Testis (tissue), 3 donors: ENCODE measurements around the gene MYO5B. TPM values are rescaled to one million over a fixed set of nuclear protein-coding genes. Genes with fewer than 3 reads are reported as not detected.

Source experiments
- DNase-seq: peaks from one replicate; pipeline ENCODE4 v3.0.0-alpha.2; 2019
- H3K27ac ChIP-seq, 2 donors: fragments of 200-600 bp; sonication (generic); one replicate each; pipeline ENCODE4 v1.5.1; 2019
- H3K27me3 ChIP-seq: fragments of 200-600 bp; sonication (generic); one replicate; pipeline ENCODE4 v1.5.1; 2019
- H3K36me3 ChIP-seq: fragments of 200-600 bp; sonication (generic); one replicate; pipeline ENCODE4 v1.5.1; 2017; ENCODE audit warnings: low read depth; ENCODE audit errors: missing control alignments
- H3K4me1 ChIP-seq: fragments of 200-600 bp; sonication (generic); one replicate; pipeline ENCODE4 v1.5.1; 2019
- H3K4me3 ChIP-seq, 2 donors: fragments of 200-600 bp; sonication (generic); one replicate each; pipeline ENCODE4 v1.5.1; 2017 to 2019
- H3K9me3 ChIP-seq: fragments of 200-600 bp; sonication (generic); one replicate; pipeline ENCODE4 v1.5.1; 2017
- POLR2A ChIP-seq: fragments of 450-650 bp; IDR thresholded peaks from one replicate; pipeline ENCODE4 v1.6.1; 2017; ENCODE audit warnings: antibody characterized with exemption, mild to moderate bottlenecking, moderate library complexity
- WGBS, 2 donors: methylation state at CpG; one replicate each; pipeline ENCODE4 v1.1.5; 2018; 5-methylcytosine and 5-hydroxymethylcytosine counted together
- intact Hi-C: fragments of 100-400 bp; cut with DNase I; formaldehyde crosslinking; loops from one replicate; pipeline ENCODE4 v1.15.1; 2023; ENCODE audit warnings: low total_unique reads
- polyA plus RNA-seq: library from polyadenylated mRNA; stranded (reverse); fragments of 350-450 nt; fragmentation: Illumina TruSeq; extraction: RNeasy Lipid Tissue Mini Kit (QIAGEN cat#74804); gene quantifications from one replicate; pipeline ENCODE4 v1.2.3, GENCODE V29; 2014; ENCODE audit warnings: low read depth, low replicate concordance; ENCODE audit not compliant: insufficient read depth
- total RNA-seq, 2 donors: library from RNA; depleted of rRNA; stranded (reverse); fragments of >200 nt; gene quantifications; one replicate each; pipeline ENCODE4 v1.2.3, GENCODE V29; 2016
- TF ChIP-seq, protein P1 (sequence below), 3 experiments: fragments of 450-650 bp in 2 of 3; fragments of 200-600 bp in 1 of 3; sonication (generic) in 1 of 3; IDR thresholded peaks; one replicate each; pipeline ENCODE4 v1.5.1; 2016 to 2019; ENCODE audit warnings: antibody characterized with exemption in 3 of 3, mild to moderate bottlenecking in 2 of 3, moderate library complexity in 1 of 3

The MYO5B gene
- total and polyA plus RNA-seq, 3 donors from 2014 or later = 24.8 to 31.8 (median 26.1) TPM

DNA sequence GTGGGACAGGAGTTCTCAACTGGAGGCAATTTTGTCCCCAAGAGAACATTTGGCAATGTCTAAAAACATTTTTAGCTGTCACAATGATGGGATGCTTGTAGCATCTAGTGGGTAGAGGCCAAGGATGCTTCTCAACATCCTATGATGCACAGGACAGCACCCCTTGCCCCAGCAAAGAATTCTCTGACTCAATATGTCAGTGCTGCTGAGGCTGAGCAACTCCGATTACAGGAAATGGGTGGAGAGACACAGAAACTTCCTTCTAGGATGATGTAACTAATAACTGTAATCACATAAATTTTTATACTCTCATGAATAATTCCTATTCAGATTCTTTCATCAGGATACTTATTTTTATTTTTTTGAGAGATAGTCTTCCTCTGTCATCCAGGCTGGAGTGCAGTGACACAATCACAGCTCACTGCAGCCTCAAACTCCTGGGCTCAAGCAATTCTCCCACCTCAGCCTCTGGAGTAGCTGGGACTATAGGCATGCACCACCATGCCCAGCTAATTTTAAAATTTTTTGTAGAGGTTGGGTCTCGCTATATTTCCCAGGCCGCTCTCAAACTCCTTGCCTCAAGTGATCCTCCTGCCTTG, 261.3 kb downstream of the MYO5B start:
- no peak overlapping the region for H3K27ac ChIP-seq
- no peaks in the 10 kb centered on the region for H3K9me3 ChIP-seq
- no peaks in the 10 kb centered on the region for H3K4me1 ChIP-seq
- no peak for DNase-seq
- intact Hi-C loops = no loop called here
- no peak overlapping the region for H3K4me3 ChIP-seq
- whole genome bisulfite sequencing, 2 donors = 87 to 95% methylated on average over 3 of the region's 3 CpGs
- H3K36me3 ChIP-seq = no peaks in the 10 kb centered on the region
- TF ChIP-seq, protein P1, sequence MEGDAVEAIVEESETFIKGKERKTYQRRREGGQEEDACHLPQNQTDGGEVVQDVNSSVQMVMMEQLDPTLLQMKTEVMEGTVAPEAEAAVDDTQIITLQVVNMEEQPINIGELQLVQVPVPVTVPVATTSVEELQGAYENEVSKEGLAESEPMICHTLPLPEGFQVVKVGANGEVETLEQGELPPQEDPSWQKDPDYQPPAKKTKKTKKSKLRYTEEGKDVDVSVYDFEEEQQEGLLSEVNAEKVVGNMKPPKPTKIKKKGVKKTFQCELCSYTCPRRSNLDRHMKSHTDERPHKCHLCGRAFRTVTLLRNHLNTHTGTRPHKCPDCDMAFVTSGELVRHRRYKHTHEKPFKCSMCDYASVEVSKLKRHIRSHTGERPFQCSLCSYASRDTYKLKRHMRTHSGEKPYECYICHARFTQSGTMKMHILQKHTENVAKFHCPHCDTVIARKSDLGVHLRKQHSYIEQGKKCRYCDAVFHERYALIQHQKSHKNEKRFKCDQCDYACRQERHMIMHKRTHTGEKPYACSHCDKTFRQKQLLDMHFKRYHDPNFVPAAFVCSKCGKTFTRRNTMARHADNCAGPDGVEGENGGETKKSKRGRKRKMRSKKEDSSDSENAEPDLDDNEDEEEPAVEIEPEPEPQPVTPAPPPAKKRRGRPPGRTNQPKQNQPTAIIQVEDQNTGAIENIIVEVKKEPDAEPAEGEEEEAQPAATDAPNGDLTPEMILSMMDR (IDR thresholded peaks at IDR 0.05) = no peak
- no peak for TF ChIP-seq POLR2A
- no peaks in the 10 kb centered on the region for H3K27me3 ChIP-seq

- H3K27me3 ChIP-seq = no peaks in the 10 kb centered on the region
- H3K36me3 ChIP-seq = no peaks in the 10 kb centered on the region
- WGBS, 2 donors = 86 to 96% methylated on average over 4 of the region's 4 CpGs
- no peaks in the 10 kb centered on the region for H3K9me3 ChIP-seq
- TF ChIP-seq, protein P1 (IDR thresholded peaks at IDR 0.05) = no peak
- TF ChIP-seq POLR2A = no peak
- H3K4me1 ChIP-seq = no peaks in the 10 kb centered on the region
- DNase-seq = no peak
- no peak overlapping the region for H3K27ac ChIP-seq
- no peak overlapping the region for H3K4me3 ChIP-seq
- intact Hi-C loops = no loop called here
Measured at GRCh38 chr18:49931760-49932159, 263.2 kb downstream of the MYO5B start.

DNA sequence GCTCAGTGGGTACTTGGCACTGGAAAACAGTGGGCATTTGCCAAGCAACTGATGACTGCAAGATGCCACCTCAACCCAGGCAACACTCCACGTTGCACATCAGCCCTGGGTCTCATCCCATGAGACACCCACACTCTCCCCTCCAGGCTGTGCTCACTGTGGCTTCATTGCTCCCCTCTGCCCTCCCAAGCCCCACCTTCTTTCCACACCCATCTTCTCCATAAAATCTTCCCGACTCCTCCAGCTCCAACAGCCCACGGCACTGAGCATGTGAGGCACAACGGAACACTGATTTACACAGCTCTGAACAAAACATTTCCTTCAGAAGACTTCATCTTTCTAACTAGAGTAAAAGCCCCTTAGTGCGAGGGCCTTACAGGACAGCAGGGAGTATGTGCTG, 263.8 kb downstream of the MYO5B start:
- H3K36me3 ChIP-seq = no peaks in the 10 kb centered on the region
- no peaks in the 10 kb centered on the region for H3K4me1 ChIP-seq
- no peak for DNase-seq
- no peak overlapping the region for H3K4me3 ChIP-seq
- intact Hi-C loops = no loop called here
- WGBS, 2 donors = 69 to 86% methylated on average over 5 of the region's 5 CpGs
- no peak overlapping the region for H3K27ac ChIP-seq
- H3K9me3 ChIP-seq = no peaks in the 10 kb centered on the region
- no peaks in the 10 kb centered on the region for H3K27me3 ChIP-seq
- TF ChIP-seq, protein P1 (IDR thresholded peaks at IDR 0.05) = no peak
- TF ChIP-seq POLR2A = no peak

GRCh38 chr18:49926106-49926745, 268.7 kb downstream of the MYO5B start:
- no peaks in the 10 kb centered on the region for H3K4me1 ChIP-seq
- no peak for DNase-seq
- intact Hi-C loops = no loop called here
- no peaks in the 10 kb centered on the region for H3K9me3 ChIP-seq
- WGBS, 2 donors = 80 to 83% methylated on average over 5 of the region's 5 CpGs
- no peak for TF ChIP-seq POLR2A
- TF ChIP-seq, protein P1 (IDR thresholded peaks at IDR 0.05) = no peak
- no peaks in the 10 kb centered on the region for H3K36me3 ChIP-seq
- no peak overlapping the region for H3K27ac ChIP-seq
- no peak overlapping the region for H3K4me3 ChIP-seq
- no peaks in the 10 kb centered on the region for H3K27me3 ChIP-seq
